G401 (cell line): ENCODE measurements around the gene TAS2R5. TPM values are rescaled to one million over a fixed set of nuclear protein-coding genes. Genes with fewer than 3 reads are reported as not detected.
"Not testable (repeated sequence)": the region's sequence is repeated elsewhere in the genome, so short reads cannot be mapped to it uniquely, and the experiment has no call there.

ENCODE experiments used
- DNase-seq: peaks from one replicate; pipeline ENCODE4 v3.0.0-alpha.2; 2015; ENCODE audit warnings: low spot score
- in situ Hi-C: cut with HindIII; loops from 2 replicates; pipeline ENCODE4 v1.10.0; 2016; ENCODE audit warnings: low sequenced_read_pairs, mixed read lengths
- total RNA-seq: library from RNA; depleted of rRNA; stranded (reverse); fragments of >200 nt; shearing (Covaris generic); gene quantifications from 2 replicates; pipeline ENCODE4 v1.2.3, GENCODE V29; 2014; rRNA removed

TAS2R5 gene, protein sequence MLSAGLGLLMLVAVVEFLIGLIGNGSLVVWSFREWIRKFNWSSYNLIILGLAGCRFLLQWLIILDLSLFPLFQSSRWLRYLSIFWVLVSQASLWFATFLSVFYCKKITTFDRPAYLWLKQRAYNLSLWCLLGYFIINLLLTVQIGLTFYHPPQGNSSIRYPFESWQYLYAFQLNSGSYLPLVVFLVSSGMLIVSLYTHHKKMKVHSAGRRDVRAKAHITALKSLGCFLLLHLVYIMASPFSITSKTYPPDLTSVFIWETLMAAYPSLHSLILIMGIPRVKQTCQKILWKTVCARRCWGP
- 0.12 TPM in 1 of 2 replicates, not detected in the other for total RNA-seq

DNA sequence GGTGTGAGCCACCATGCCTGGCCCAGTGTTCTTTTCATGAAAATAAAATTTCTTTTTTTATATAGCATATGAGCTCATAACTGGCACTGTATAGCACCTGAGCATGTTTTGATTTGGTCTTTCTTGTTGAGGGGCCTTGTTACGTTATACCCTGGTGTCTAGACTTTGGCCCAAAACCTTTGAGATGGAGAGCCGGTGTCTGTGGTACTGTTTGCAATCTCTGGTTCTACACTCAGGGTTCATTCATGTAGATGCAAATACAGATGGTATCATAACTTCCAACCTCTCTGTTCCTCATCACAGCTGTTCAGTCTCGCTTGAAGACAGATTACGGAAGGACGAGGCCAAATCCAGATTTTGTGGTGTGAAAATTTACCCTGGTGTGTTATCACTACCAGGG is at the start of gene TAS2R5:
TSS of gene TAS2R5 (plus strand) at position 301 of the 400 bp plus-strand sequence. CDS start 145 bp downstream, outside the sequence.
- in situ Hi-C loops, result no loop called here
- DNase-seq, result no peak

DNA sequence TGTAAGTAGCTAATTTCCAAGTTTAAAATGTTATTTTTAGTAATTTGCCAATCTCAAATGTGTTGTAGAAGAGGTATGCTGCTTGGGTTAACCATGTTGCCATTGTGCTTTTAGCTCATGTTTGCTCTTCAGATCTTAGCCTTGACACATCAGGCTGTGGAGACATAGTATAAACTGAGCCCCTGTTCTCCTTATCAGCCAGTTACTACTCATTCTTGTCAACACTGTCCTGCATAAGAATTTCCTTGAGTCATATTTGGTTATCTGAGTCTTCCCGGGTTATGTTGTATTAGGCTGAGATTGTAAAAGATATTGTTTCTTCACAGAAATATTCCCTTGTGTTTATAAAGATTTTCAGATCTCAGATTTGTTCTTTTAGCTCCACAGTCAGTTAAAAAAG is 47.8 kb upstream of the TAS2R5 start:
- in situ Hi-C loops, result no loop called here
- DNase-seq, result no peak

DNA sequence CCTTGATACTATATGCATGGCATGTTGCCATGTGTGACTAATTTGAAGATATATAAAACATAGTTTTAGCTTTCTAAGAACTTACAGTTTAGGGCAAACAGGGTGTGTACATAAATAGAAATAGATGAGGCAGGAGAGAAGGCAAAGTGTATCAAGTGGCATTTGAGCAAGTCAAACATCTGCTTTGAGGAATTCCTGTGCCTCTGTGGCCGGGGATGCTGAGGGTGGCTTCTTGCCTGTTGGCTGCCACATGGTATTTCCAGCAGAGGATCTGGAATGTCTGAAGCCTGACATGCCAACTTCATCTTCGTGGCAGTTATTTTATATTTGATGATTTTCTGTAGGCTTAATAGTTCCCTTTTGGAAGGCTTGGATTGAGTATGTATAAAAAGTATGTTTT is 45.9 kb upstream of the TAS2R5 start:
- in situ Hi-C loops, result no loop called here
- no peak for DNase-seq

DNA sequence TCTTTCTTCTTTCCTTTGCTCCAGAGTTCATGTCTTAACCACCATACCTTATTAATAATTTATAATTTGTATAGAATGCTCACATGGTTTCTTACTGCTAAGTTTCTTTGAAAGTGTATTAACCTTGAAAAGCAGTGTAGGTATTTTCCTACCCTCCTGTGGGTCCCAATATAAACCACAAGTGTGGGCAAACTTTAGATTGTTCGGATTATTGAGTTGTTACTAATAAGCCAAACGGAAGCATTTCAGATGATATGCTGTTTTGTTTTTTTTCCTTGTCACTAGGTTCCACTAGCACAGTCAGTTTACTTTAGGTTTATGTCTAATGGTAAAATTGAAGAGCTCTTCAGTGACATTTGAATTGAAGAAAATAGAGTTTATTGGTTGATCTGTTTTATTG is 41.6 kb upstream of the TAS2R5 start:
- in situ Hi-C loops, result no loop called here
- DNase-seq, result no peak

DNA sequence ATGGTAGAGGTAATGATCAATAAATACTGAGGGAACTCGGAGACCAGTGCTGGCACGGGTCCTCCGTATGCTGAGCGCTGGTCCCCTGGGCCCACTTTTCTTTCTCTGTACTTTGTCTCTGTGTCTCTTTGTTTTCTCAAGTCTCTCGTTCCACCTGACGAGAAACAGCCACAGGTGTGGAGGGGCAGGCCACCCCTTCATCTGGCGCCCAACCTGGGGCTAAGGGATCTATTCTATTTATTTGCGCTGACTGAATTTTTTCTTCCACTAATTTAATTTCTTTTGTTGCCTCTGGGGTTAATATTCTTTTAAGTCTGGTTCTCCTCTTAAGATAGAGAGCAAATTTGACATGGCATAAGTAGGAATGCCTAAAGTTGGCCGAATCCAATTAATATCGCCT is 38.1 kb upstream of the TAS2R5 start:
- not testable (repeated sequence) for DNase-seq

DNA sequence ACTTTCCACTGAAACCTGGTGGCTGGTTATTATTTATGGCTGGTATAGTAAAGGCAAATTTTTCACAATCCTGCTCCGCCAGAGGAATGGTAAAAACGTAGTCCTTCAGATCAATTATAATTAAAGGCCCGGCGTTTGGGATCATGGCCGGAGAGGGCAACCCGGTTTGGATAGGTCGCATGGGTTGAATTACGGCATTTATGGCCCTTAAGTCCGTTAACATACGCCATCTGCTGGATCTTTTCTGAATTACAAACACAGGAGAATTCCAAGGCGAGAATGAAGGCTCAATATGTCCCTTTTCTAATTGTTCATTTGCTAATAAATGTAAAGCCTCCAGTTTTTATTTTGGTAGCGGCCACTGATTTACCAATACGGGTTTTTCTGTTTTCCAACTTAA is 37.4 kb upstream of the TAS2R5 start:
- no peak for DNase-seq
- in situ Hi-C loops, result no loop called here

More for the DNA sequence above, 38.1 kb upstream of the TAS2R5 start:
- in situ Hi-C loops, result not testable (repeated sequence)

DNA sequence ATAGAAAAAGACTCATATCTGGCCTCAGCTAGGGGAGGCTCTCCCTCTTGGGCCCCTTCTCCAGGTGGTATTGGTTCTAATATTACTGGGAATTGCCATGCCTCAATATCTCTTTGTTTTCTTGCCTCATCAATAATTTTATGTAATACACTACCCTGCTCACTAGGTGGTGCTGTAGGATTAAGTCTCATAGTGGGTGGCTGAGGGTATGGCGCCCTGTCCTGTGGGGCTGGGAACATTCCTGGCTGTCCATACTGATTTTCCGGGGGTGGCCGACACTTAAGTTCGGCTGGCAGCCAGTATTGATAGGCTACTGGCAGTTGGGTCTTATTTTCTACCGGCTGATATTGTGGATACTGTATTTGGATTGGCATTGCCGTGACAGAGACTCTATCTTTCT is 35.1 kb upstream of the TAS2R5 start:
- peak; percentile 12 for DNase-seq
- in situ Hi-C loops, result no loop called here

DNA sequence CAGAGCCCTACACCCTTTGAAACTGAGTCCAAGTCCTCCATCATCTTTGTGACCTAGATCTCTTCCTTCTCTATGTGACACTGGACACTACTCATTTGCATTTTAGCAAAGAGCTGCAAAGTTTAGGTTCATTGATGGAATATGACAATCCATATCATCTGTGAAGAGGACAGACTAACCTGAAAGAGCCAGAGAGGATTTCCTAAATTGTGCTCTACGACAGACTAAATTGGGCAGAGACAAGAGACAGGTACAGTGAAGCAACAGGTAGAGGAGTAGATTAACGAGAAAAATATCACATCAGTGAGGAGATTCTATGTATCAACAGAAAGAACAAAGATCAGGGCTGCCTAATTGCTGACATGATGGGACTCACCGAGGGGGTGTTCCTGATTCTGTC is 26.2 kb upstream of the TAS2R5 start, which contains the start of gene TAS2R3:
TSS of gene TAS2R3 (plus strand) at position 301 of the 400 bp plus-strand sequence. CDS start at position 363, 62 bp downstream.
- DNase-seq, result no peak
- in situ Hi-C loops, result no loop called here

DNA sequence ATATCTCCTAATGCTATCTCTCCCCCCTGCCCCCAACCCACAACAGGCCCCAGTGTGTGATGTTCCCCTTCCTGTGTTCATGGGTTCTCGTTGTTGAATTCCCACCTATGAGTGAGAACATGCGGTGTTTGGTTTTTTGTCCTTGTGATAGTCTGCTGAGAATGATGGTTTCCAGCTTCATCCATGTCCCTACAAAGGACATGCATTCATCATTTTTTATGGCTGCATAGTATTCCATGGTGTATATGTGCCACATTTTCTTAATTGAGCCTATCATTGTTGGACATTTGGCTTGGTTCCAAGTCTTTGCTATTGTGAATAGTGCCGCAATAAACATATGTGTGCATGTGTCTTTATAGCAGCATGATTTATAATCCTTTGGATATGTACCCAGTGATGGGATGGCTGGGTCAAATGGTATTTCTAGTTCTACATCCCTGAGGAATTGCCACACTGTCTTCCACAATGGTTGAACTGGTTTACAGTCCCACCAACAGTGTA is 19.9 kb upstream of the TAS2R5 start:
- DNase-seq, in situ Hi-C loops: not testable (repeated sequence)

DNA sequence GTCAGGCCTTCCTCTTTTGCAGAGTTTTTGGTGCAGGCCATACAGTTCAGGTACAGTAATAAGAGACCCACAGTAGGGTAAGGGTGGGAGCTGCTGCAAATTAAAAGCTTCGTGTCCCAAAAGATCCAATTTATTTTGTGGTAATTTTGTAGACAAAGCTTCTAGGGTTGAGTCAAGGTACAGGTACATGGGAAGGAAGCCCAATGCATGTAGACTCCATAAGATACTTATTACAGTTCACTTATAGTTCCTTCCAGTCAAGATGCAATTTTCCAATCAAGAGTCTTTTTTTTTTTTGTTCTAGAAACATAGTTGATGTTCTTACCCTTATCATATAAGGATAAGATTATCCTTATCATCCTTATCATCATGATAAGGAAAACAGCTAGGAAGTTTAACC is 13.6 kb upstream of the TAS2R5 start, which contains the start of gene TAS2R4:
TSS of gene TAS2R4 (plus strand) at position 301 of the 400 bp plus-strand sequence. CDS start 1,815 bp downstream, outside the sequence.
- in situ Hi-C loops, result no loop called here
- no peak for DNase-seq

DNA sequence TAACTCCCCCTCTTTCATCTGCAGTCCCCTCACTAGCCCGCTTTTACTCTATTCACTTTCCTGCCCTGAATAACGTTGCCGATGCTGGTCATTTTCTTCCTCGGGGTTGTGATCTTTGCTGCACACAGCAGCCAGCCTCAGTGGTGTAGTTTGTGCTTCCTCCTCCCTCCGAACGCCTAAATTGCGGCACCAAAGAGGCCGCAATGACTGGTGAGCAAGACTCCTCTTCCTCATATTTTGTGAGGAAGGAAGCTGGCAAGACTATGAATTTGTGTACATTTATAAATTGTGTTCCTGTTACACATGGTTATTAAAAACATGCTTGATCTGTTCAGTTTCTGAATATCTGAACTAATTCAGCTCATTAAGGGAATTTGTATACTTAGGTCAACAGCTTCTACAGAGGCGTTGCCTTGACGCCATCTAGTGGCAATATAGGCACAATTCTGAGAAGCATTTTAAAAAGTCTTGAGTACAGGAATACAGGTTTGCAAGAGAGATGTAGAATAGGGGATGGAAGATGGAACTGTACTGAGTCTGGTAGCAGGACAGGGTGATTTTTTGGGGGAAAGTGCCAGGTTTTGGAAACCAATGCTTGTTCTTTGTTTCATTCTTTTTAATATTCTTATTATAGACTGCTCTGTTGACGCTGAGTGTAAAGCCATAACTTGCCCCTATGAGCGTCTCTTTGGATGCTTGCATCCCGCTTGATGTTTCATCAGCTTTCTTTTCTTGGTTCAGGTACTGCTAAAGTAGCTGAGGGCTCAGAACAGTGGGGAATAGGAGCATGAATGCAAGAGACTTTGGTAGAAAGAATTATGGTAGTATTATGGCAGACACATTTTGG is 4.1 kb upstream of the TAS2R5 start:
- in situ Hi-C loops, result no loop called here
- DNase-seq, result peak; percentile 69

DNA sequence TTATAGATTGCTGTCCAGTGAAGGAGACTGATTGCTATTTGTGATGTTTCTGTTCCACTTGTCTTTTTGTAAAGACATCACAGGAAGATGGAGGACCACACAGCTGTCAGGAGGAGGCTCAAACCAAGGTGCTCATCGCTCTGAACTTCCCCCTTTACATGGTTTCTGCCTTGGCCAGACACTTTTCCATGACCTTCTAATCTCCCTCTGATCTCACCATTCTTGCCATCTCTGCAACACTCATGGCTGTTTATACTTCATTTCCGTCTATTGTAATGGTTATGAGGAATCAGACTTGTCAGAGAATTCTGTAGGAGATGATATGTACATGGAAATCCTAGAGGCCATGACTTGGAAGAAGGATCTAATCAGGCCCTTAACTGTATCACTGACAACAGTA is 1.7 kb upstream of the TAS2R5 start:
- no peak for DNase-seq

DNA sequence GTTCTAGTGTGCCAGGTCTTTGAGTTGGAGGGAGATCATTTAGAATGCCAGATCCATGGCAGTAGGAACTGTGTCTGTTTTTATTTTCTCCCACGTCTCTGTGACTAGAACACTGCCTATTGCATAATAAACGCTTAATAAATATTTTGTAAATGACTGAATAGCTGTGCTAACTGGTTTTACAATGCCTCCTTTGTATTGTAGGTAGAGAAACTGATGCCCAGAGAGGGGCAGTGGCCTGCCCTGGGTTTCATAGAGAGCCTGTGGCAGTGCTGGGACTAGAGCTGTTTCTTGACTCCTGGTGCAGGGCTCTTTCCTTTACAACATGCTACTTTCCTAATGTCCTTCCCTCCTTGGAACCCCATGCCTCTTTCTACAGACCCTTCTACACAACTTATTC is 2.5 kb downstream of the TAS2R5 start:
- no peak for DNase-seq
- in situ Hi-C loops, result no loop called here

More for the DNA sequence above, 1.7 kb upstream of the TAS2R5 start:
- in situ Hi-C loops, result no loop called here

DNA sequence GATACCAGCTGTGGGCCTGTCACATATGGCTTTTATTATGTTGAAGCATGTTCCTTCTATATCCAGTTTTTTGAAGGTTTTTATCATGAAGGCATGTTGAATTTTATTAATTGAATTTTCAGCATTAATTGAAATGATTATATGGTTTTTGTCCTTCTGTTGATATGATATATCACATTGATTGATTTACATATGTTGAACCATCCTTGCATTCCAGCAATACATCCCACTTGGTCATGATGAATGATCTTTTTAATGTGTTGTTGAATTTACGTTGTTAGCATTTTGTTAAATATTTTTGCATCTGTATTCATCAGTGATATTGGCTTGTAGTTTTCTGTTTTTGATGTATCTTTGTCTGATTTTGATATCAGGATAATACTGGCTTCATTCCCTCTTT is 30.1 kb downstream of the TAS2R5 start:
- DNase-seq, result no peak
- in situ Hi-C loops, result no loop called here

DNA sequence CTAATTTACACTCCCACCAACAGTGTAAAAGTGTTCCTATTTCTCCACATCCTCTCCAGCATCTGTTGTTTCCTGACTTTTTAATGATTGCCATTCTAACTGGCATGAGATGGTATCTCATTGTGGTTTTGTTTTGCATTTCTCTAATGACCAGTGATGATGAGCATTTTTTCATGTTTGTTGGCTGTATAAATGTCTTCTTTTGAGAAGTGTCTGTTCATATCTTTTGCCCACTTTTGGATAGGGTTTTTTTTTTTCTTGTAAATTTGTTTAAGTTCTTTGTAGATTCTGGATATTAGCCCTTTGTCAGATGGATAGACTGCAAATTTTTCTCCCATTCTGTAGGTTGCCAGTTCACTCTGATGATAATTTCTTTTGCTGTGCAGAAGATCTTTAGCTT is 32.4 kb downstream of the TAS2R5 start:
- in situ Hi-C loops, DNase-seq: not testable (repeated sequence)

DNA sequence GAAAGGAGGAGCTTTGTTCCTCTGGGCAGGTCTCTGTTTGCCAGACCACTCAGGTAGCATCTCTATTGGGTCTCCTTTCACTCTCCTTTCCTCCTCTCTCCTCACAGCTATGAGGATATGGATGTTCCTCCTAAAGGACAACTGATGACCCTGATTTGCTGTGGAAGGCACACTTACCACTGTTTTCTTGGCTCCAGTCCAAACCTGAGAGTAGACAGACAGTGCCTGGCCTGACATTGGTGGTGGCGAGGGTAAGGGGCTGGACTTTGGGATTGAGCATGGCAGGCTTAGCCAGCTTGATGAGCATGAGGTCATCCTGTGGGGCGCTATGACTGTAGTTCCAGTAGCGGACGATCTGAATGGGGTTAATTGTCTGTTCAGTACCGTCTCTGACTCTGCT is 47.7 kb downstream of the TAS2R5 start:
- in situ Hi-C loops, result no loop called here
- DNase-seq, result no peak

DNA sequence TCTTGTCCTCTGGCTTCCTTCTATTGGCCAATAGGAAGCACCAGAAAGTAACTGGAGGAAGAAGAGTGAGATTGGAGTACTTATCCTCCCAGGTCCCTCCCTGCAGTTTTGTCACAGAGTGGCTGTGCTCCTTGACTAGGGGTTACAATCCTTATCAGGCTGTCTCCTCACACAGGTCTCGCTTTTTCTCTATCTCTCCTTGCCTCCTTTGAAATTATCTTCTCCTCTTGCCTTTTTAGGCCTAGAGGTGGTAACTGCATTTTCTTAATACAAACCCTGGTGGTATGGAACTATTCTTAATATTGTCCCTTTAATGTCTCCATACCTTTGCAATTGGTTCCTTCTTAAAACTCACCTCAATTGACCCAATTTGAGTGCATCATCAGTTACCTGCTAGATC is 48.6 kb downstream of the TAS2R5 start:
- in situ Hi-C loops, result no loop called here
- DNase-seq, result no peak

DNA sequence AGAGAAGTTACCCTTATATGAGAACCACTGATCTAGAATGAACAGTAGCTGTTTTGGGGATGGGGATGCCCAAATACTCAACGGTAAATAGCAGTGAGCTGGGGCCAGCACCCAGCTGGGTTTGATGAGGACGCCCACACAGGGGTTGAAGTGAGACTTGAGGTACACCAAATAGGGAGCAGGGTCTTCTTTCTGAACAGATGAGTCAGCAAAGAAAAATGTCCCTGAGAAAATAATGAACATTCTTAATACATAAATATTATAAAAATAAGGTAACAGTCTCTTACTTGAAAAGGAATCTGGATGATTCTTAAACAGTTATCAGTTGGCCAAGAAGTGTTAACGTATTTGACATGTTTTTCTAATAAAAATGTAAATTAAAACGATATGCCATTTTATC is 49.2 kb downstream of the TAS2R5 start:
- in situ Hi-C loops, result no loop called here
- no peak for DNase-seq

DNA sequence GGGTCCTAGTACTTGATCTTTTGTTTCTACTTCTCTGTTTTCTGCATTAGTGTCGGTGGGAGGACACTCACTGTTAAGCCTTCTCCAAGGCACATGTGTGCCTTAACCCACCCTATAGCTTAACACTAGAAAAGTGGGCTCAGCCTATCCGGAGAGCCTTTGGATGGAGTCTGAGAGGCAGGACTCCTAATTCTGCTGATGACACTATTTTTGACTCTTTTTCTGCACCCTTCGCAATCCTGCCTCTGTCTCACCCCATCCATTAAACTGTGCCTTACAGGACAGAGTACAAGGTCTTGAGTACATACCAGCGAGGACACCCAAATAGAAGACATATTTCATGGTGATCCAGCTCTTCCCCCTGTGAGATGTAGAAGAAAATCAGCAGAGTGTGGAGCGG is 50.7 kb downstream of the TAS2R5 start:
- in situ Hi-C loops, result no loop called here
- no peak for DNase-seq
